RPMI7951 (cell line): ENCODE measurements around the gene NPAS1. TPM values are rescaled to one million over a fixed set of nuclear protein-coding genes. Genes with fewer than 3 reads are reported as not detected.
"Not testable (repeated sequence)": the region's sequence is repeated elsewhere in the genome, so short reads cannot be mapped to it uniquely, and the experiment has no call there.

ENCODE experiments used
- DNase-seq: peaks from one replicate; pipeline ENCODE4 v3.0.0-alpha.2; 2012; ENCODE audit warnings: low read depth
- total RNA-seq: library from RNA; depleted of rRNA; stranded (reverse); fragments of >200 nt; shearing (Covaris generic); gene quantifications from 2 replicates; pipeline ENCODE4 v1.2.3, GENCODE V29; 2014

Gene NPAS1
- total RNA-seq, 1 experiment from 2014 or later = not detected

DNA sequence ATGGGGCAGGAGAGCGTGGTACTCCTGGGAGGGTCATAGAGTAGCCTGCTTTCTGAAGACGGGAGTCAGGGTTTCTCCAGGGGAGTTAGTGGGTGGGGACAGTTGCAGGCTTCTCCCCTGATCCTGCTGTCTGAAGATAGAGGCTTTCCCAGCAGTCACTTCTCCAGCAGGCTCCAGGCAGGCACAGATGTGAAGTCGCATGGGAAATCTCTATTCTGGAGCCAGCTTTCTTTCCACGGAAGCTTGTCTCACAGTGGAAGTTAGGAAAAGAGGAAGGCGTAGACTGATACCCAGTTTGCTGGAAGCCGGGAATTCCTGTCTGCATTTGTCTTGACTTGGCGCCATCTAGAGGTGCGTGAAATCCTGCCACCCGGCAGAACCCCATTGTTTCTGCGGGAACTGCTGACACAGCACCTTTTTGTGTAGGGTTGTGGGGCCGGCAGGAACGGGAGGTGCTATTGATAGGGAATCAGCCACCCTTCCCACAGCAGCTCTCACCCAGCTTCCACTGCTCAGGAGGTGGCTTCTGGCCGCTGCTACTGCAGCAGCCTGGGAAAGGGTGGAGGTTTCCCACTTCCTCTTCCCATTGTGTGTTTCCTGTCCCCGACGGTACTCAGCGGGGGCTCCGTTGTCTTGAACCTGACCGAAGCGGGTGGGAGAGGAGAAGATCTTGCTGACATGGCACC lies 28.5 kb upstream of the NPAS1 start:
- peak; percentile 87 for DNase-seq

DNA sequence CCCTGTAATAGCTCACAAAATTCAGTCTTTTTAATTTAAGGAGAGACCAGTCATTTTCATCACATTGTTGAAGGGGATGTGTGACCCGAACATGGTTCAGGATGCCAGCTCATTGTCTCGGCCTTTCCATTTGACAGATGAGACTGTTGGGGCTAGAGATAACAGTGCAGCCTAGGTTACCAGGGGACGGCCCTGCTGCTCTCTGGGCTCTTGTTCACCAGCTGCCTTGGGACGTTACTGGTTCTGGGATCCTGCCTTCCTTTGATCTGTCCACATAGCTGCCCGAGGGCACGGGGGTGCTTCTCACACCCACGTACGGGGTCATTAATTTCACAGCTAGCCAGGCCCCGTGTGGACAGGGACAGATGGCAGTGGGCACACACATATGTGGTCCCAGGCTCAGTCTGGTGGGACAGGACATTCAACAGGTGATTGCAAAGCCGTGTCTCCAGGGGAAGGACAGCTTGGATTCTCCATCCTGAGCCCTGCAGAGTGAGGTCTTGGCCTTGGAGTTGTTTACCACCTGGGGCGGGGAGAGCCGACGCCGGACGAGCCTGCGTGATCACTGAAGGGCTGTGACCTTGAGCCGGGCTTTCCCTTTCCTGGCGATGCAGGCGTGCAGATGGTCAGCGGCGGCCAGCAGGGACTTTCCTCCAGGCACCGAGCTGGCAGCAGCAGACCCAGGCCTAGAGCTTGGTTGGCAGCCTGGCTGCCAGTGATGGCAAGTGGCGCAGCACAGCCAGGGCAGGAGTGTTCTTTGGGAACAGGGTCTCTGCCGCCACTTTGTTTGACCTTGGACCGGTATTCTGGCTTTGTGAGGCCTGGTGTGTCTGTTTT lies 26.7 kb upstream of the NPAS1 start:
- DNase-seq = no peak

DNA sequence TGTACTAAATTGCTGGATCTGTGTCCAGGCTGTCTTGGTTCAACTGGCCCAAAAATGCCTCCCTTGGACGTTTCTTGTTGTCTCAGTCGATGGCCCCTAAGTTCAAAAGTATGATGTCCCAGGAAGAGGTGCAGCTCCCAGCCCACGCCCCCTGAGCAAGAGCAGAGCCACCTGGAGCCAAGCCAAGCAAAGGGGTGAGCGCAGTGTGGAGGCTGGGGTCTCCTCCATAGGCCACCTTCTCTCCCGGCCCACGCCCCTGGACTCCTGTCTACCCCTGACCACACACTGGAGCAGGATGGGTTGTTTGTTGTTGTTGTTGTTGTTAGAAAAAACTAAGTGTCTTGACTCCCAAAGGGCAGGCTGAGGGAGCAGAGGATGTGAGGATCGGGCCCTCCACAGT lies 26.0 kb upstream of the NPAS1 start:
- no peak for DNase-seq

GRCh38 chr19:46994141-46994686 lies 25.4 kb upstream of the NPAS1 start:
- no peak for DNase-seq

DNA sequence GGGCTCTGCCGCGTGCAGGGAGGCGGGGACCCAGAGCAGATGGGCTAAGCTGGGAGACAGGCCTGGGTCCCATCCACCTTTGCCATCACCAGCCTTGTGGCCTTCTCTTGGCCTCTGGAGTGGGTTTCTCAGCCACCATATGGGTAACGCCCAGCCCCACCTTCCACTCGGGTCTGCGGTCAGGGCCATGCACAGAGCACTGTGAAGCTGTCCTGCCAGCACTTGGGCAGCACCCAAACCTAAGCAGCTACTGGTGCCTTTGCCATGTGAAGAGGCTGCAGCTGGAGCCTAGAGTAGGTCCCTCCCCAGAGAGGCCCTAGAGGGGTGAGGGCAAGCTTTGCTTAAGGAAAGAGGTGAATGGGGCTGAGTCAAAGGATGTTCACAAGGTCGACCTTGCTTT lies 24.1 kb upstream of the NPAS1 start:
- DNase-seq = no peak

DNA sequence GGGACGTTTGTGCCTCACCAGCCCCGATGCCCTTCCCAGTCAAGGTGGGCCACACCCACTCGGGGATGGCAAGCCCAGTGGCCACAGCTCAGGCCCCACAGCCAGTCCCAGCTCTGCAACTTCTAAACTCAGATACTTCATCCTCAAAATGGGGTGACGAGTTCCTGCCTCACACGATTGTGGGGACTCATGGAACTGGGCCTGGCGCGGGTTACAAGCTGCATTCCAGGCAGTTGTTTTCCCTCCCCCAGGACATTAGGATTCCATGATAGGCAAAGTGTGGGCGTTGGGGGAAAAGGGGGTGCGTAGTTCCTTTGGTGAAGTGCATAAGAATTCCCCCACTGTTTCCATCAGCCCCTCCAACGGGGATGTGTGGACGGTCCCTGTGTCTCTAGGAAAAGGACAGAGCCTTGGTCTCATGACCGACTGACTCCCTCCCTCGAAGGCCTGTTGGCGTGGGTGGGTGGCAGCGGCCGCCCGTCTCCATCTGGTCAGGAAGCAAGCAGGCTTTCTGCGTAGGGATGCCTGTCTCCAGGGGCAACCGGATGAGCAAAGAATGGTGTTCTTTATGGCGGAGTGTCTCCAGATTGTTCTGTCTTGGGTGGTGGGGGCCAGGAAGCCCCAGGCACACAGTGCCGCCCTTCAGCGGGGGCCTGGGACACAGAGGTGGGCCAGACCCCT lies 21.1 kb upstream of the NPAS1 start:
- DNase-seq = no peak

DNA sequence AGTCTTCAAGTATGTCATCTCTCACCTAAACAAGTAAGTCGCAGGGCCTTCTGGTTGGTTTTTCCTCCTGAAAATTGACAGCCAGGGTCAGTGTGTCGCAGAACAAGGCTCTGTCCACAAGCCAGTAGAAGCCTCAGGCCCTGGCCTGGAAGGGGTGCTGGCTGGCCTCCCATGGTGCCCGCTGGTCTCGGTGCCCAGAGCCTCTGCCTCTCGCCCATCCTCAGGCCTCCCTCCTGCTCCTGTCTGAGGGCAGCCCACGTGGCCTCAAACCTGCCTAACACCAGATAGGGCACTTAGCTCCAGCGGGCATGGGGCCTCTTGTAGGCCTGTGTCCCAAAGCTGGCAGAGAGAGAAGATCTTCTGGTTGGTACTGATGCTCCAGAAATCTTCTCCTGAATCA lies 20.3 kb upstream of the NPAS1 start:
- no peak for DNase-seq

DNA sequence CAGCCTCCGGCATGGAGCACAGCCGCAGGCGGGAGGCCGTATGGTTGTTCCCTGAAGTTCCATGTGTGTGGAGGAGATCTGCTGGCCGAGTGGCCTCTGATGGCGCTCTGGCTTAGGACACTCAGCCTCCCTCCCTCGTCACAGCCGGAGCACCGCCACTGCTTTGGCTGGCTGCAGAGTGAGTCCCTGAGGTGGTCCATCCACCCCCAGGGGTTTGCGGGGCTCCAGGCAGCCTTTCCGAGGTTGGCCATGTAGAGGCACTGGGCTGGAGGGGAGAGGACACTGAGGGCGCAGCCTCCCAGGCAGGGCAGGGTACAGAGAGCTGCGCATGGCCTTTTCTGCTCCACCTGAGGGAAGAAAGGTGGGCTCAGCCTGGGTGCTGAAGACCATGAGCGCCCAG lies 19.8 kb upstream of the NPAS1 start:
- DNase-seq = no peak

GRCh38 chr19:47000373-47000772 lies 19.3 kb upstream of the NPAS1 start:
- DNase-seq = no peak

DNA sequence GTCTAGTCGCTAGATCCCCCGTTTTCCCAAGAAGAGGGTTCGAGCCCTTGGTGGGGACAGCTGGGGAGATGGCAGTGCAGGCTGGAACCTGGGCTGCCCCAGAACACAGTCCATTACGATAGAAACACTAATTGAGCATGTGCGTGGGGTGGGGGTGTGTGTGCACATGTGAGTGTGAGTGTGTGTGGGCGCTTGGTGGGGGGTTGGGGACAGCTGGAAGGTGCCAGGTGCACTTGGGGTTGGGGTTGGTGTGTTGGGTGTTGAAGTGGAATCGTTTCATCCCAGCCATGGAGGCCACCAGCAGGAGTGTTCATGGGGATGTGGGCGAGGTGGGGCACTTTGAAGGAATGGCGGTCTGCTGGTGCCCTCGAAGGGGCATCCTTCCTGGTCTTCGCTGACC lies 18.1 kb upstream of the NPAS1 start:
- DNase-seq = no peak

DNA sequence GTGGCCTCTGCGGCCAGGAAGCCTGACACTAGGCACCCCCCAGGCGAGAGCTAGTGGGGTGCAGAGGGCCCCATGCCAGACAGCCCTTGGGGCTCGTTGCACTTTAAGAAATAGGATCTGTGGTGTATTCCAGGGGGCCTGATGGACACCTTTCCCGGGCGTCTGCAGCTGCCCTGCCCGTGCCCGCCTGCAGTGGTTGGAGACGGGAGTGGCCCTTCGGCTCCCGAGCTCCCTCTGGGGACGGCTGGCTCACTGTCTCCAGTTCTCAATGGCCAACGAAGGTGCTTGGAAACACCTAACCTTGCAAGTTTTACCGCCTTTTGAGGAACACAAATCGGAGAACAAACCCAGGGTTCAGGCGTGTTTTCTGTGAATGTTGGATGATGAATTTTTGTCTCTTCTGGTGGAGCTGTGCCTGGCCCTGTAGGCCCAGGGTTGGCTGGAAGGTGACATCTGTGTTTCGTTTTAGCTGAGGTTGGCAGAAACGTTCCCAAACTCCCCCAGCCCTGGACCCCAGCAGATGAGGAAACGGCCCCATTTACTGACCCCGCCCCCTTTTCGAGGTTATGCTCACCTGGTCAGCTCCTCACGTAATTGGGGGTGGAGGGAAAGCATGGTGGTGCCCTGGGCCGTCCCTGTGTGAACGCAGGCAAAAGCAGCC lies 17.4 kb upstream of the NPAS1 start:
- DNase-seq = no peak

GRCh38 chr19:47002853-47003610 lies 16.6 kb upstream of the NPAS1 start:
- no peak for DNase-seq

DNA sequence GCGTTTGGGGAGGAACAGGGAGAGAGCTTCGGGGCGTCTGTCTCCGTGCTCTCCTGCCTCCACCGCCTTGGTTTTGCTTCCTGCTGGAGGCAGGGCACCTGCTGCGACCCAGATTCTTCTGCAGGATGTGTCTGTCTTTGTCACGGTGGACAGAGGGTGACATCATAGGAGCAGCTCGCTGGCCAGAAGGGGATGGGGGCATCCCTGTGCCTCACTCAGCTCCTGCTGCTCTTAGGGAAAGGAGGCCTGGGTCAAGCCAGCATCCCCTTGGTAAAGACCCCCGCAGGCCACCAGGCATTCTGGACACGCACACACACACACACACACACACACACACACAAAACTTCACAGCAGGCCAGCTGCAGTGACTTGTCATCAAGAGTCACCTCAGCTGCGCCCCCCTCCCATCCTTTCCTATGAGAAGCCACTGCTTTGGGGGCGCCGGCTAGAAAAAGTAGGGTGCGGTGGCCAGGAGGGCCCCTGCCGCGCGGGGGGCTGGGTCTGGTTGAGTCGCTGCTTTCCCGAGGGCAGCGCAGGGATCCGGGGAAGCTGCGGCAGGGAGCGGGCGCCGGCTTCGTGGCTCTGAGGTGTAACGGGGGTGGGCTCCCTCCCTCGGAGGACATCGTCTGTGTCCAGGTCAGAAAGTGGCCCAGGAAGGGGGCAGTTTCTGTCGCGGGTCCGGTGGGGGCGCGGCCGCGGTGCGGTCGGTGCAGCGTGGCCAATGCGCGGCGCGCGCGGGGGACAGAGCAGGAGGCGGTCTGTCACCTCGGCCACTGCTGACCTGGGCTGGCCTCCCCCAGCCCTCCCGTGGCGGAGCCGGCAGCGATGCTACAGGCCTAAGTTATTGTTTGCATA lies 15.8 kb upstream of the NPAS1 start:
- no peak for DNase-seq

- no peak for DNase-seq
Measured at GRCh38 chr19:47005164-47005641, 14.4 kb upstream of the NPAS1 start.

DNA sequence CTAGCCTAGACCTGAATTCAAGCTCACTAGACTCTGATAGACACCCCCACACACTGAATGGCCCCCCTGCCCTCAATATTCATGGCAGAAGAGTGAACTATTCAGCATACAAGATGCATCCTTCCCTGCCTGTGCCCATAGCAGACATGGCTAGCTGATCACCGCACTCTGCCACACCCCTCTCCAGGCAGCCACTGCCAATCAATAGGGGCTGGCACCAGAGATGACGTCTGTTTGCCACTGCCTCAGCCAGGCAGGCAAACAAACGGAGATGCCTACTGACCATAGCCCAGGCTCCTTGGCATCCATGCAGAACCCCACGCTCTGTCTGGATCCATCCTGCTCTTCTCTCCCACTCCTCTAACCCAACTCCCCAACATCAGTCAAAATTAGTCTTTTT lies 13.8 kb upstream of the NPAS1 start:
- peak; percentile 25 for DNase-seq

- no peak for DNase-seq
Measured at GRCh38 chr19:47006496-47006895, 13.1 kb upstream of the NPAS1 start.

DNA sequence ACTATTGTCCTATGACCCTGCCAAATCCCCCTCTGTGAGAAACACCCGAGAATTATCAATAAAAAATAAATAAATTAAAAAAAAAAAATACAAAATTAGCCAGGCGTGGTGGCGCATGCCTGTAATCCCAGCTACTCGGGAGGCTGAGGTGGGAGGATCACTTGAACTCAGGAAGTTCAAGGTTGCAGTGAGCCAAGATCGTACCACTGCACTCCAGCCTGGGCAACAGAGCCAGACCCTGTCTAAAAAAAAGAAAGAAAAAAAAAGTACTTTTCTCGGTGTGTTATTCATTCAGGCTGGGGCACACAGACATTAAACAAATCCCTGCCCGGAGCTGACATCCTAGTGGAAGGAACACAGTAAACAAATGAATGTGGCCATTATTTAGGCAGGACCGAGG lies 9.1 kb upstream of the NPAS1 start:
- not testable (repeated sequence) for DNase-seq

DNA sequence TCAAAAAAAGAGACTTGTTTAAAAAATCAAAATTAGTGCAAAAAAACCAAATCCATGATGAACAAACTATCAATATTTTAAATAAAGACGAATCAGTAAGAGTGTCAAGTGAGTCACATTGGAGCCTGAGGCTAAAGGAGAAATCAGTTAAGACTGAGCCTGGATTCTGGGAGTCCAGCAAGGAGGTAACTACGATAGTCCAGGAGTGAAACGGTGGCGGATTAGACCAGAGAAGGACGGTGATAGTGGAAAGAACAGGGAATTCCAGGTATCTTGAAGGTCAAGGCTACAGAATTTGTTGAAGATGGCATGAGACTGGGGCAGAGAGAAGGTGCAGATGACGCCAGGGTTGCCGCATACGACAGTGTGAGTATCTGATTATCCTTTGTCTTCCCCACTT lies 7.0 kb upstream of the NPAS1 start:
- peak; percentile 49 for DNase-seq

DNA sequence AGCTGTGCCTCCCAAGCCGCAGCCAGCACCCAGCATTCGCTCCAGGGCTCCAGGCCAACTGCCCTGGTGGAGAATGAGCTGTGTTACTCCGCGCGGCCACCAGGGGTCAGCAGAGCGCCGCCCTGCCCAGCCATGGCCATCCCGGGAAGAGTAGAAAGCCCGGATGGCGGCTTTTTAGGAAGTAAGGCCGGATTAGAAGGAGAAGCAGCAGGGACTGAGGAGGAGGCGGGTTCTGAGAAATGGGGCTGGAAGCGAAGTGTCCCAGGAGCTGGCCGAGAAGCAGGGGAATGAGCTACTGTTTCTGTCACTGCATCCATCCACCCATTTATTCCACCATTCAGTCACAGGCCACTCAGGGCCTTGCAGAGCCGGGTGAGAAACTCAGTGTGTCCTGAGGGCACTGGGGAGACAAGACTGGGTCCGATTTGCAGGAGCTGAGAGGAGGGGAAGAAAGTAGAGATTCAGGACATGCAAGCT lies 6.6 kb upstream of the NPAS1 start:
- peak; percentile 78 for DNase-seq

DNA sequence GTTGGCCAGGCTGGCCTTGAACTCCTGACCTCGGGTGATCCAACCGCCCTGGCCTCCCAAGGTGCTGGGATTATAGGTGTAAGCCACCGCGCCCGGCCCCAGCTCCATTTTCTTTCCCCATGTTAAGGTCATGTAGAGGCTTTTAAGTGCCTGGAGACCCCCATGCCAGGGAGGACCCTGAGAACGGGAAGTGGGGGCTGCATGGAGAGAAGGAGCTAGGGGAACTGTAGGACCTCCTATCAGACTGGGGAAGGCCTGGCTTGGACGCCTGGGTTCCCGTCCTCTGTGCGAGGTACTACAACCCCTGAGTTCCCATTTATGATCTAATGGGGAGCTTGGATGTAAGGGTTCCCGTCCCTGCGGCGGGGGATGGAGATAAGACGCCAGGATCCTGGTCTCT lies 714 bp upstream of the NPAS1 start:
- no peak for DNase-seq
